Measurements from ENCODE around the gene ZNF691. TPM values are rescaled to one million over a fixed set of nuclear protein-coding genes. Genes with fewer than 3 reads are reported as not detected.

The ZNF691 gene
- total RNA-seq, 2 donors from 2014 or later, result 4.4 to 19.8 TPM

DNA sequence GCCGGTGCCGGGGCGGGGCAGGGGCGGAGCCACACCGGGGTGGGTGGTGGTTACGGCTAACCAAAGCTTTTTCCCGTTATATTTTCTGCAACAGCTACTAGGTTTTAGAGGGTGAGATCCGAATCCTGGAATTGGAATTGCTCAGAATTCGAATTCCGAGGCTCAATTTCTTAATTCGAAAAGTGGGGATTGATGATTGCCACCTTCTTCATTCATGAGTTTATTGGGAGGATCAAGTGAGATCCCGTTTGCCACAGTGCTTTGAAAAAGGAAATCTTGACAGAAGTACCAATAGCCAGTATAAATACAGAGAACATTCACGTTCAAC lies 29.0 kb upstream of the ZNF691 start:
- ATAC-seq (ENCODE audit: insufficient number of reproducible peaks, low FRiP score, low read depth) (no peak), DNase-seq (ENCODE audit: low spot score) (no peak)
- Histone ChIP-seq H3K4me3 (peak overlapping the region; percentile 97), H3K9me3 (no peaks in the 10 kb centered on the region), H3K36me3 (no peaks in the 10 kb centered on the region), H3K27me3 (replicated peaks; ENCODE audit: insufficient read depth) (no peaks in the 10 kb centered on the region), H3K27ac (peak overlapping the region in 1 of 2 donors; percentile 99), H3K4me1 (ENCODE audit: control insufficient read depth in 1 of 2, low read depth in 2 of 2) (peaks cover 9 to 17% of the 10 kb centered on the region in 2 donors)
- TF ChIP-seq, protein P1, sequence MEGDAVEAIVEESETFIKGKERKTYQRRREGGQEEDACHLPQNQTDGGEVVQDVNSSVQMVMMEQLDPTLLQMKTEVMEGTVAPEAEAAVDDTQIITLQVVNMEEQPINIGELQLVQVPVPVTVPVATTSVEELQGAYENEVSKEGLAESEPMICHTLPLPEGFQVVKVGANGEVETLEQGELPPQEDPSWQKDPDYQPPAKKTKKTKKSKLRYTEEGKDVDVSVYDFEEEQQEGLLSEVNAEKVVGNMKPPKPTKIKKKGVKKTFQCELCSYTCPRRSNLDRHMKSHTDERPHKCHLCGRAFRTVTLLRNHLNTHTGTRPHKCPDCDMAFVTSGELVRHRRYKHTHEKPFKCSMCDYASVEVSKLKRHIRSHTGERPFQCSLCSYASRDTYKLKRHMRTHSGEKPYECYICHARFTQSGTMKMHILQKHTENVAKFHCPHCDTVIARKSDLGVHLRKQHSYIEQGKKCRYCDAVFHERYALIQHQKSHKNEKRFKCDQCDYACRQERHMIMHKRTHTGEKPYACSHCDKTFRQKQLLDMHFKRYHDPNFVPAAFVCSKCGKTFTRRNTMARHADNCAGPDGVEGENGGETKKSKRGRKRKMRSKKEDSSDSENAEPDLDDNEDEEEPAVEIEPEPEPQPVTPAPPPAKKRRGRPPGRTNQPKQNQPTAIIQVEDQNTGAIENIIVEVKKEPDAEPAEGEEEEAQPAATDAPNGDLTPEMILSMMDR (IDR thresholded peaks at IDR 0.05), result no peak

DNA sequence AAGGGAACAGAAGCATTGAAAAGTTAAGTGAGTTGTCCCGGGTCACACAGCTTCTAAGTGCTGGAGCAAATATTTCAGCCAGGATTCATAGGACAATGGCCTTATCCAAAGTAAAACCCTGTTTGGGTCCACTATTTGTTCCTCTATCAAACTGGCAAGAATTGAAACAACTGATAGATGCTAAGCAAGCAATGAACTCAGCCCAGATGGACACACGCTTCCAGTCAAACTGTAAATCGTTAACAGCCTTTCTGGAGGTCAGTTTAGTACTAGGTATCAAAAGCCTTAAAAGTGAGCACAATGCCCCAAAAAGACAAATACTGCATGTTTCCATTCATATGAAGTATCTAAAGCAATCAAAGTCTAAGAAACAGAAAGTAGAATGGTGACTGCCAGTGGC lies 28.4 kb upstream of the ZNF691 start:
- TF ChIP-seq, protein P1 (IDR thresholded peaks at IDR 0.05), result no peak
- H3K27ac ChIP-seq, result no peak overlapping the region
- H3K4me3 ChIP-seq, result peak overlapping the region; percentile 97

DNA sequence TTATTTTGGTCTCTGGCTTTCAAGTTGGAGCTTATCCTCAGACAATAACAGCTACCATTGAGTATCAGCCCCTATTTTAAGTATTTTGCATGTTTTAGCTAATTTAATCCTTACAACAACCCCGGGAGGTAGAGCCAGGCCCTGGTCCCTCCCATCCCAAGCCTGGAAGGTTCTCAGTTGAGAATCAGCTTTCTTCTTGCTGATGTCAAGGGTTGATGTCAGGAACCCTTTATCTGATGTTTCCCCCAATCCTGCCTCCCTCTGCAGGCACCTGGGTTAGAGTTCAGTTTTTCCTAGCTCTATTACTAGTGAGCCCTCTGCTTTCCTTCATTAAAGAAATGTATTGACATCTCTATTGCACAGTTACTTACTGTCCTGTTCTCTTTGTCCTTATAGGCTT lies 25.6 kb upstream of the ZNF691 start:
- Histone ChIP-seq H3K4me1 (ENCODE audit: control insufficient read depth in 1 of 2, low read depth in 2 of 2) (peaks cover 7 to 16% of the 10 kb centered on the region in 2 donors), H3K9me3 (no peaks in the 10 kb centered on the region), H3K27me3 (replicated peaks; ENCODE audit: insufficient read depth) (no peaks in the 10 kb centered on the region), H3K36me3 (no peaks in the 10 kb centered on the region), H3K4me3 (no peak overlapping the region), H3K27ac (no peak overlapping the region)
- DNase-seq (ENCODE audit: low spot score) (no peak), ATAC-seq (ENCODE audit: insufficient number of reproducible peaks, low FRiP score, low read depth) (no peak)
- TF ChIP-seq, protein P1 (IDR thresholded peaks at IDR 0.05), result no peak

More for the DNA sequence above, 28.4 kb upstream of the ZNF691 start:
- peaks cover 9 to 17% of the 10 kb centered on the region in 2 donors for H3K4me1 ChIP-seq (ENCODE audit: control insufficient read depth in 1 of 2, low read depth in 2 of 2)
- no peaks in the 10 kb centered on the region for H3K9me3 ChIP-seq
- no peak for ATAC-seq (ENCODE audit: insufficient number of reproducible peaks, low FRiP score, low read depth)
- H3K27me3 ChIP-seq (replicated peaks; ENCODE audit: insufficient read depth), result no peaks in the 10 kb centered on the region
- no peaks in the 10 kb centered on the region for H3K36me3 ChIP-seq
- no peak for DNase-seq (ENCODE audit: low spot score)

DNA sequence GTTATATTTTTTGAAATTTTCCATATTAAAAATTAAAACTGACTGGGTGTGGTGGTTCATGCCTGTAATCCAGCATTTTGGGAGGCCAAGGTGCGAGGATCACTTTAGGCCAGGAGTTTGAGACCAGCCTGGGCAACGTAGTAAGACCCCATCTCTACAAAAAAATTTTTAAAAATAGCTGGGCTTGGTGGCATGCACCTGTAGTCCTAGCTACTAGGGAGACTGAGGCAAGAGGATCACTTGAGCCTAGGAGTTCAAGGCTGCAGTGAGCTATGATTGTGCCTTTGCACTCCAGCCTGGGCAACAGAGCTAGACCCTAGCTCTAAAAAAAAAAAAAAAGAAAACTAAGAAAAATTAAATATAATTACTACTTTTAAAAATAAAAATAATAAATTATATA lies 24.7 kb upstream of the ZNF691 start:
- Histone ChIP-seq H3K27ac (no peak overlapping the region), H3K4me1 (ENCODE audit: control insufficient read depth in 1 of 2, low read depth in 2 of 2) (peaks cover 6 to 9% of the 10 kb centered on the region in 2 donors), H3K9me3 (no peaks in the 10 kb centered on the region), H3K27me3 (replicated peaks; ENCODE audit: insufficient read depth) (no peaks in the 10 kb centered on the region), H3K36me3 (no peaks in the 10 kb centered on the region), H3K4me3 (no peak overlapping the region)
- no peak for DNase-seq (ENCODE audit: low spot score)
- ATAC-seq (ENCODE audit: insufficient number of reproducible peaks, low FRiP score, low read depth), result no peak
- TF ChIP-seq, protein P1 (IDR thresholded peaks at IDR 0.05), result no peak

DNA sequence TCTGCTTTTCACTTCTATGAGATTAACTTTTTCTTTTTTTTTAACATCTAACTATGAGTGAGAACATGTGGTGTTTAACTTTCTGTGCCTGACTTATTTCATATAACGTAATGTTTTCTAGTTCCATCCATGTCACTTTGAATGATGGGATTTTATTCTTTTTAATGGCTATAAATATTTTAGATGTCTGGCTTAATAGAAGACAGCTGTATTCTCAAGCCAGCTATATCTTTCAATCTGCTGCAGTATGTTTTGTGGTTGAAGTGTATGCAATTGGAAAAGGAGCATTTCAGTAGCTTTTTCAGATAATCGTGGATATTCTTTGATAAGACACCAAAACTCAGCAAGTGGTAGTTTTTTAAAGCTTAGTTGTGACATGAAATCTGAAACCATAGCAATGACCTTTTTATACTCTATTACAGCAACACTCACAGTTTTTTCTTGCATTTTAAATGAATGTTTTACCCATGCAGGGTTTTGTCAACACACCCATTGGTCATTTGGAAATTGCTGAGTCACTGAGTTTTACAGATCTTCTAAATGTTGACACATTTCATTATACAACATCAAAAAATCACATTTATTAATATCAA lies 23.5 kb upstream of the ZNF691 start:
- no peaks in the 10 kb centered on the region for H3K36me3 ChIP-seq
- TF ChIP-seq, protein P1 (IDR thresholded peaks at IDR 0.05), result no peak
- no peaks in the 10 kb centered on the region for H3K27me3 ChIP-seq (replicated peaks; ENCODE audit: insufficient read depth)
- peaks cover 2 to 3% of the 10 kb centered on the region in 2 donors for H3K4me1 ChIP-seq (ENCODE audit: control insufficient read depth in 1 of 2, low read depth in 2 of 2)
- no peak for ATAC-seq (ENCODE audit: insufficient number of reproducible peaks, low FRiP score, low read depth)
- no peak overlapping the region for H3K27ac ChIP-seq
- DNase-seq (ENCODE audit: low spot score), result no peak
- H3K9me3 ChIP-seq, result no peaks in the 10 kb centered on the region
- H3K4me3 ChIP-seq, result no peak overlapping the region

All from thoracic aorta (tissue), 2 donors.